Measurements from ENCODE around the gene JAK1. TPM values are rescaled to one million over a fixed set of nuclear protein-coding genes. Genes with fewer than 3 reads are reported as not detected.

Gene JAK1
- total and polyA plus RNA-seq, 3 donors from 2014 or later = 100 to 142 (median 117) TPM

DNA sequence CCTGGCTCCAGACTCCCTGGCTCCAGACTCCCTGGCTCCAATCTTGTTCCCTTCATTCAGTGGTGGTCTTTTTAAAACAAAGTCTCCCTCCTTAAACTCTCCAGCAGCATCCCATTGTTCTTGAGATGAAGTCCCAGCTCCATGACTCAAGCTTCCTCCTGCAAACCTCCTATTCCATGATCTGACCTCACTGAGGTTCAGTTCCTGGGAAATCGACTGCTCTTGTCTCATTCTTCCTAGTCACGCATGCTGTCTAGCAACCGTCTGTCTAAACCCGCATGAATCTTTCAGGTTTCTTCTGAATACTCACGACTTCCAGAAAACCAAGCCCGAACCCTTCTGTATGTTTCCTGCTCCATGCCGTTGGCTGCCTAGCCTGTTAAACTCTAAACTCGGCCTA lies 129.5 kb downstream of the JAK1 start:
- 86 to 93% methylated on average over 8 of the region's 8 CpGs for WGBS, 2 donors
- no peaks in the 10 kb centered on the region for H3K27me3 ChIP-seq
- intact Hi-C loops (cut with DNase I; ENCODE audit: low total_unique reads) = no loop called here
- no peaks in the 10 kb centered on the region for H3K36me3 ChIP-seq (ENCODE audit: low read depth, missing control alignments)
- H3K4me3 ChIP-seq = no peak overlapping the region
- TF ChIP-seq POLR2A (IDR thresholded peaks at IDR 0.05) = no peak
- TF ChIP-seq, protein P1, sequence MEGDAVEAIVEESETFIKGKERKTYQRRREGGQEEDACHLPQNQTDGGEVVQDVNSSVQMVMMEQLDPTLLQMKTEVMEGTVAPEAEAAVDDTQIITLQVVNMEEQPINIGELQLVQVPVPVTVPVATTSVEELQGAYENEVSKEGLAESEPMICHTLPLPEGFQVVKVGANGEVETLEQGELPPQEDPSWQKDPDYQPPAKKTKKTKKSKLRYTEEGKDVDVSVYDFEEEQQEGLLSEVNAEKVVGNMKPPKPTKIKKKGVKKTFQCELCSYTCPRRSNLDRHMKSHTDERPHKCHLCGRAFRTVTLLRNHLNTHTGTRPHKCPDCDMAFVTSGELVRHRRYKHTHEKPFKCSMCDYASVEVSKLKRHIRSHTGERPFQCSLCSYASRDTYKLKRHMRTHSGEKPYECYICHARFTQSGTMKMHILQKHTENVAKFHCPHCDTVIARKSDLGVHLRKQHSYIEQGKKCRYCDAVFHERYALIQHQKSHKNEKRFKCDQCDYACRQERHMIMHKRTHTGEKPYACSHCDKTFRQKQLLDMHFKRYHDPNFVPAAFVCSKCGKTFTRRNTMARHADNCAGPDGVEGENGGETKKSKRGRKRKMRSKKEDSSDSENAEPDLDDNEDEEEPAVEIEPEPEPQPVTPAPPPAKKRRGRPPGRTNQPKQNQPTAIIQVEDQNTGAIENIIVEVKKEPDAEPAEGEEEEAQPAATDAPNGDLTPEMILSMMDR (IDR thresholded peaks at IDR 0.05) = no peak
- DNase-seq = no peak
- H3K27ac ChIP-seq = no peak overlapping the region
- H3K4me1 ChIP-seq = no peaks in the 10 kb centered on the region
- H3K9me3 ChIP-seq = no peaks in the 10 kb centered on the region

DNA sequence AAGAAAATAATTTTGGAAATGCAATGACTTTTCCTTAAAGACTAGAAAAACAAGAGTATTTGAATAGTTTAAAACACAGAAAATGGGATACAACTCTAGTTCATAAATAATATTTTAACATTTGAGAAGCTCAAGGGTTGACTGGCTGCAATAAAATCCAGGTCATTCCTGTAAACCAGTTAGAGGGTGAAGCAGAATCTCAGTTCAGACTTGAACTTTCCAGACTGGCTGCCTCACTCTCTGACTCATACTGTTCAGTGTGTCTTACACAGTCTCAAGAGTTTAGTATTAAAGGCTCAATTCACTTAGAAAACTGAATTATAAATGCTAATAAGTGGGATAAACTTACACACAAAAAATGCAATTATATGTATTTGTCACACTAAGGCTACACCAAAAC lies 131.6 kb downstream of the JAK1 start:
- no peaks in the 10 kb centered on the region for H3K27me3 ChIP-seq
- H3K4me1 ChIP-seq = no peaks in the 10 kb centered on the region
- intact Hi-C loops (cut with DNase I; ENCODE audit: low total_unique reads) = no loop called here
- no peaks in the 10 kb centered on the region for H3K9me3 ChIP-seq
- no peak for DNase-seq
- TF ChIP-seq POLR2A (IDR thresholded peaks at IDR 0.05) = no peak
- TF ChIP-seq, protein P1 (IDR thresholded peaks at IDR 0.05) = no peak
- H3K27ac ChIP-seq = no peak overlapping the region
- H3K36me3 ChIP-seq (ENCODE audit: low read depth, missing control alignments) = no peaks in the 10 kb centered on the region
- H3K4me3 ChIP-seq = no peak overlapping the region

DNA sequence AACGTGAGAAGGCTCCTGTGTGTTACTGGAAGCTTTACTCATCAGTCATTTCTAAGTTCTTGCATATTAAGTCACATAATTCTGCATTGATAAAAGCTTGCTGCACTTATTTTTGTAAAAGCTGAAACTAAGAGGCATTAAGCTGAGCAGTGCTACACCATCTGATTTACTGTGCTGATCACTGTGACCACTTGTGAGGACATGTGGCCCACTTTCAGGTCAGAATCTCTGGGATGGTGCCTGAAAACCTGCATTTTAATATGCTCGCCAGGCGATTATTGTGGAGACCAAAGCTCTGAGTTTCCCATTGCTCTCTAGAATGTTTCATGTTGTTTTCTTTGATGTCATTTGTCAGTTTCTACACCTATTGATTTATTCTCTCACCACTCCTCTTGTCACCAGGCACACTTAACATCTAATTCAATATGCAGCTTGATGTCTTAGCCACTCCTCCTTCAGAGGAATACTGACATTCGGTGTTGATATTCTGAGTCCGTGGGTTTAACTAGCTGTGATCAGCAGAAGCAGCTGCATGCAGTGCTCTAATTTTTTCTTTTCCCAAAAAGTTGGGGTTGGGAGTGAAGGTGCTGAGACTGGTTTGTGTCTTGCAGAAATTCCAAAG lies 136.2 kb downstream of the JAK1 start:
- Histone ChIP-seq H3K36me3 (ENCODE audit: low read depth, missing control alignments) (no peaks in the 10 kb centered on the region), H3K27me3 (no peaks in the 10 kb centered on the region), H3K4me3 (no peak overlapping the region), H3K27ac (no peak overlapping the region), H3K4me1 (no peaks in the 10 kb centered on the region), H3K9me3 (no peaks in the 10 kb centered on the region)
- WGBS, 2 donors = 58 to 68% methylated on average over 5 of the region's 5 CpGs
- TF ChIP-seq POLR2A (IDR thresholded peaks at IDR 0.05) = no peak
- TF ChIP-seq, protein P1 (IDR thresholded peaks at IDR 0.05) = no peak
- DNase-seq = no peak
- intact Hi-C loops (cut with DNase I; ENCODE audit: low total_unique reads) = no loop called here

DNA sequence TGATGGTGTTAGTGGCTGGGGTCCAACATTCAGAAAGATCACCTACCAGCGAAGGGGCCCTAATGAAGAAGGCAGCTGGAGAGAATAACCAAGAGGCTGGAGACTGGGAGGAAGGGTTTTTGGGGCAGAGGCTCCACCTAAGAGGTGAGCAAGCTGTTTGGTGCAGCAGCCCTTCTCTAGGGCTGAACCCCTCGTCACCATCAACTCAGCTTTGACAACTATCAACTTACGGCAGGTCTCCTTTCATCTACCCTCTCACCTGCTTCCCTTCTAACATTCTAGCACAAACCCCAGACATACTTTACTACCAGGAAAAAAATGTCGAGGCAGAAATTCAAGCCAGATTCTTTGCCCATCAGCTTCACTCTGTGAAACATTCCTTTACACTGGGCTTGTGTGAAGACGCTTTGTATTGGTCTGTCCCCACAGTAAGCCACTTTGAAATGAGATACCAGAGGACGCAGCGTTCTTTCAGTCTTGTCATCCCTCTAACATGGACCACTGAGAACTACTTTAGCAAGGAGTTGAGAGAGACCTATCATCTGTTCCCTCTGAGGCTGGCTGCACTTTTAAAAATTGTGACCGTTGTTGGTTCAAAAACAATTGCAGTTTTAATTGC lies 136.8 kb downstream of the JAK1 start:
- DNase-seq = no peak
- H3K27ac ChIP-seq = no peak overlapping the region
- H3K9me3 ChIP-seq = no peaks in the 10 kb centered on the region
- intact Hi-C loops (cut with DNase I; ENCODE audit: low total_unique reads) = loop anchor here (5.0 kb wide), 2 partner anchors 142 to 362 kb away; no protein-coding TSS in a partner anchor
- H3K4me3 ChIP-seq = no peak overlapping the region
- H3K36me3 ChIP-seq (ENCODE audit: low read depth, missing control alignments) = no peaks in the 10 kb centered on the region
- TF ChIP-seq, protein P1 (IDR thresholded peaks at IDR 0.05) = no peak
- TF ChIP-seq POLR2A (IDR thresholded peaks at IDR 0.05) = no peak
- no peaks in the 10 kb centered on the region for H3K4me1 ChIP-seq
- WGBS, 2 donors = 68 to 72% methylated on average over 8 of the region's 8 CpGs
- H3K27me3 ChIP-seq = no peaks in the 10 kb centered on the region

DNA sequence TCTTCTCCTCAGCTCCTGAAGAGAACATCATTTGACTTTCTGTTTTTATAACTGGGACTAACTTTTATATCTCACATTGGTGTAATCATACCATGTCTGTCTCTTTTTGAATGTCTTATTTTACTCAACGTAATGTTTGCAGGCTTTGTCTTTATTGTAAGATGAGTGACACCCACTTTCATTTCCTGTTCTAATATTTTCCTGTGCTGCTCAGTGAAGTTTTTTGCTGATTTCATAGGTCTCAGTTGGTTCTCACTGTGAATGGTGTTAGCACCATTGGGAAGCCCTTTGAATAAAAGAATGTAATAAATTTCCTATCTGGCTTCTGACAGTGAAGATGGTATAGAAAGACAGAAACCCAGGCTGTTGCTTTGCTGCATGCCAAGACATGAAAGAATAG lies 137.5 kb downstream of the JAK1 start:
- Histone ChIP-seq H3K9me3 (no peaks in the 10 kb centered on the region), H3K4me3 (no peak overlapping the region), H3K4me1 (no peaks in the 10 kb centered on the region), H3K36me3 (ENCODE audit: low read depth, missing control alignments) (no peaks in the 10 kb centered on the region), H3K27me3 (no peaks in the 10 kb centered on the region), H3K27ac (no peak overlapping the region)
- no peak for DNase-seq
- intact Hi-C loops (cut with DNase I; ENCODE audit: low total_unique reads) = loop anchor here (5.0 kb wide), 2 partner anchors 142 to 362 kb away; no protein-coding TSS in a partner anchor
- TF ChIP-seq, protein P1 (IDR thresholded peaks at IDR 0.05) = no peak
- no peak for TF ChIP-seq POLR2A (IDR thresholded peaks at IDR 0.05)
- 75 to 88% methylated on average over 1 of the region's 1 CpG for WGBS, 2 donors
